HG02642 (cell line): ENCODE data around the gene MIS12.

Source experiments
- ATAC-seq: cut with Tn5 transposase; IDR thresholded peaks from one replicate; pipeline ENCODE4 v1.9.1; 2021; ENCODE audit warnings: mild to moderate bottlenecking; ENCODE audit not compliant: unreplicated experiment, poor library complexity

The MIS12 gene

DNA sequence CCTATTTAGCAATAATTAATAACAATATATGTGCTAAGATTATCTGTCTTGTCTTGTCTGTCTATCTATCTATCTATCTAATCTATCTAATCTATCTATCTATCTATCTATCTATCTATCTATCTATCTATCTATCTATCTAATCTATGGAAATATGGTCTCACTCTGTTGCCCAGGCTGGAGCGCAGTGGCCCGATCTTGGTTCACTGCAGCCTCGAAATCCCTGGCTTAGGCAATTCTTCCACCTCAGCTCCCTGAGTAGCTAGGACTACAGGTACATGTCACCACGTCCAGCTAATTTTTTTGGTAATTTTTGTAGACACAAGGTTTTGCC is 44.7 kb downstream of the MIS12 start:
- no peak for ATAC-seq

DNA sequence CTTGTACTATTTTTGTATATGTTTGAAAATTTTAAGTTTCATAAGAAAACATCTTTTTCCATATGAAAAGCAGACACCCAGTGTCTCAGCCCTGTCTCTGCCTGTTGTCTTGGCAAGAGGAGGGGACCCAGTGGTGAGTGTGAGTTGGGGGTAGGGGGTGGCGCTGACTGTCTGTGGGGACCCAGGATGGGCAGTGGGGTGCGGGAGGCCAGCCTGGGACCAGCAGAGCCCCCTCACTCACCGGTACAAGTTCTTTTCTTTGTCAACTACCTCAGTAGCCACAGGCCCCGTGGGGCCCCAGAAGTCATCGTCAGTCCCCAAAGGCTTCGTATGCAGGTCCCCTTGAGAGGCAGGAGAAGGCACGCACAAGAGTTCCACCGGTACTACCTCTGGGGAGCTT is 46.2 kb downstream of the MIS12 start:
- no peak for ATAC-seq

DNA sequence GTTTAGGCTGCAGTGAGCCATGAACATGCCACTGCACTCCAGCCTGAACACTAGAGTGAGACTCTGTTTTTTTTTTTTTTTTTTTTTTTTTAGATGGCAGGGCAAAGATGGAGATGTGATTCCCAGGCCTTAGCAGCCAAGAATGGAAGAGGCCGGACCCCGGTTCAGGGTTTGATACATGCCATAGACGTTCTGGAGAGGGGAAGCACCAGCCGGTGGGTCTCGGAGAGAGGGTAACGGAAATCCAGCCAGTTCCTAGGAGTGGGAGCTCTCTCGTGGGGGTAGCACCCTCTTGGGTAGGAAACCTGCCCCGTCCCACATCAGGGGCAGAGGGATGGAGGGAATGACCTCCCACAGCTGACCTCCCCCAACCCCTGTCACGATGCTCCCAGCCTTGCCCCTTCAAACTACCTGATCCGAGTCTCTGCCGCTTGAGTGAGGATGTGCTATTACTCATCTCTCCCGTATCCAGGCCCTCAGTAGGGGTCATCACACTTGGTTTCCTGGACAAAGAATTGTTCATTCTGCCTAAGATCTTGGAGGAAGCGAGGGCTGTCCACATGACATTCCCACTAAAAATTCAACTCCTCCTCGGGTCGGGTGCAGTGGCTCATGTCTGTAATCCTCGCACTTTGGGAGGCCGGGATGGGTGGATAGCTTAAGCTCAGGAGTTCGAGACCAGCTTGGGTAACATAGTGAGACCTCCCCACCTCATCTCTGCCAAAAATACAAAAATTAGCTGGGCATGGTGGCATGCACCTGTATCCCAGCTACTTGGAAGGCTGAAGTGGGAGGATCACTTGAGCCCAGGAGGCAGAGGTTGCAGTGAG is 47.3 kb downstream of the MIS12 start:
- no peak for ATAC-seq

DNA sequence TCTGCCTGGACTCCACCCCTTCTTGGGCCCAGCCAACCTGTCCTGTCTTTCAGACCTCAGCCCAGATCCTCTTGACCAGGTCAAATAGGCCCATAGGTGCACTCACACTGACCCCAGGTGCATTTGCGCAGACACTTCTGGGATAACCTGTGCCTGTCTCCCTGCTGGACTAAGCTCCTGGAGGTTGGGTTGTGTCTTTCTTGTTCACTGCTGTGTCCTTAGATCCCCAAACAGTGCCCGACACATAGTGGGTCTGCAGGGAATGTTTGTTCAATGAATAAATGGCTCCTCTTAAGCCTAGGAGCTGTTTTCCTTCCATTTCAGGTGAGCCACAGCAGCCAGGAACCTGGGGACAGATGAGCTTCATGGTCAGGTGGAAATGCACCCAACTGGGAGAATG is 49.1 kb downstream of the MIS12 start:
- ATAC-seq = no peak

DNA sequence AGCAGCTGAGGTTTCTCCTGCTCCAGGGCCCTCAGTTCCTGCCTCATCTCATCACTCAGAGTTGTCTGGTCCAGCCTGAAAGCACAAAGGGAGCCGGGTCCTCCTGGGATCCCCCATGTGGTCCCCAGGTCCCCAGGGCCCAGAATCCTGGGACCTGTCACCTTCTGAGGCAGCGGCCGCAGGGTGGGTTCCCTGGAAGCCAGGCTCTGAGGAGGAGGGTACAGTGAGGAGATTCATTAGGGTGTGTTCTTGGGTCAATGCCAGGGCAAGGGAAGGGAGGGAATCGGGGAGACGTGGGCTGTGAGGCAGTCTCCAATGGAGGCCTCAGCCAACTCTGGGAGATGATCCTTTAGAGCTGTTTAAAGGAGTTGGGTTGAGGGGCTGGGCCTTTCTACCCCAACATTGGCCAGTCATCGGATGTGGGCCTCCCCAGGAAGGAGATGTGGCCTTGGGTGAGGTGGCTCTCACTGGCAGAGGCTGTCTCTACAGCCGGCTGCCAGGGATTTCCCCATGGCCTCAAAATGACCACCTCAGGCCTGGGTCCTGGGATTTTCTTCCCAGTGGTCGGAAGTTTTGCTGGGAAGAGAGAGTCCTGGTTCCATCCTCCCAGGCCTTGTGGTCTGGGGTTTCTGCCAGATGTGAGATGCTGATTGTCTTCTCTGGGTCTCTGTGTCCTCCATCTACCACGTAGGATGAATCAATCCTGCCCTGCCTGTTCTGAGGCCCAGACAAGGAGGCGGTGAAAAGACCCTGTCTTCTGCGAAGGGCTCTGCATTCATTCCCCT is 50.7 kb downstream of the MIS12 start:
- ATAC-seq = no peak

DNA sequence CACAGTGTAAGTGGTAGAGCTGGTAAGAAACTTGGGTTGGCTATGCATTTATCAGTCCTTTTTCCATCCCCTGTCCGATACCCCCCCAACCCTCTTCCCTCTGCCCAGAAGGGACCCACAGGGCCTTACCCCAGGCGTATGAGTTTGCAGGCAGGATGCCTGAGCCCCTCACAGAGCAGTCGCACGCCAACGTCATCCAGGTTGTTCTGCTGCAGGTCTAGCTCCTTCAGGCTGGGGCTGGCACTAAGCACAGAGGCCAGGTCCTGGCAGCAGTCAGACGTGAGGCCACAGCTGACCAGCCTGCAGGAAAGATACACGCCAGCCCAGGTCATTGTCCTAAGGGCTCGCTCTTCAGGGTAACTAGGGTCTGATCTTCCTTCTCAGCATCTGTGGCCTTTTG is 52.9 kb downstream of the MIS12 start:
- ATAC-seq = no peak

DNA sequence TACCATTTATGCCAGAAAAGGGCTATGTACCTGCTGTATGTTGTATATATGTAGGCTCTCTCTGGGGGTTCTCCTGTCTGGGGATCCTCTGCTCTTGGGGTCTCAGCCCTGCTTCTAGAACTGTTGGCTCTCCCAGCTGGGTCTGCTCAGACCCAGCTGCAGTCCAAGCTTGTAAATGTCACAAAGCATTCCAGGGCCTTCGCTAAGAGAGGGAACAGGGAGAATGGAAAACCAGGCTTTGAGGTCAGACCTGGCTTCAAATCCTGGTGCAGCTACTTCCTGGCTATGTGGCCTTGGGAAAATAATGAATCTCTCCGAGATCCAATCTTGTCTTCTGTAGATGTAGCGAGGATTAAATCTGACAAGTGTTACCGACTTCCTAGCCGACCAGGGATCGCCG is 54.0 kb downstream of the MIS12 start:
- ATAC-seq = no peak
